ENCODE measurements around the gene CAMK2D.

CAMK2D gene

DNA sequence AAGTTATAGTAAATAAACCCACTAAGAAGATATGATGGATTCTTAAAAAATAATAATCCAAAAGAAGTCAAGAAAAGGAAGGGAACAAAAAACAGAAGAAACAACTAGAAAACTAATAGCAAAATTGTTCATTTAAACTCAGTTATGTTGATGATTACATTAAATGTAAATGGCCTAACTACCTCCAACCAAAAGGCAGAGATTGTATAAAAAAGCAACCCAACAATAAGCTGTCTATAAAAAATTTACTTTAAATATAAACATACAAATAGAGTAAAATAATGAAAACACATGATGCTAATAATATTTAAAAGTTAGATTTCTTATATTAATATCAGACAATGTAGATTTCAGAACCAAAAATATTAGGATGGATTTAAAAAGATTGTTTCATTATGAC, 340.6 kb downstream of the CAMK2D start:
- no peak for DNase-seq

- no peak for DNase-seq
Observed at GRCh38 chr4:113419631-113420030, 341.9 kb downstream of the CAMK2D start.

DNA sequence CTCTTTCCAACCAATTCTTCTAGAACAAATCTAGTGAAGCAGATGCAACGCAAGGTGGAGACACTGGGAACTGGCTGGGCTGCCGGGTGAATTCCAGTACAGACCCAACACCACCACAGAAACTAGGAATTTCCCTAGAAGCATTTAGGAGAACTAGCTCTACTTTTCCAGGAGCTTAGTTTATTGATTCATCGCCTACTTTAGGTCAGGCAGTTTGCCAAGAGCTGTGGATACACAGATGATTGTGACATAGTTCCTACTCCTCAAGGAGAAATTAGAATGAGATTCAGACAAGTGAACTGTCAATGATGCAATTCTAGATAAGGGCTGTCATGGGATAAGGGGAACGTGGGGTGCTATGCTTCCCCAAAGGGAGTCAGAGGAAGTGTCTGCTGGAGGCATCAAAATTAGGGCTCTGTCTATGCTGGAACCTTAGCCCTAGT, 350.0 kb downstream of the CAMK2D start:
- peak; percentile 45 for DNase-seq

DNA sequence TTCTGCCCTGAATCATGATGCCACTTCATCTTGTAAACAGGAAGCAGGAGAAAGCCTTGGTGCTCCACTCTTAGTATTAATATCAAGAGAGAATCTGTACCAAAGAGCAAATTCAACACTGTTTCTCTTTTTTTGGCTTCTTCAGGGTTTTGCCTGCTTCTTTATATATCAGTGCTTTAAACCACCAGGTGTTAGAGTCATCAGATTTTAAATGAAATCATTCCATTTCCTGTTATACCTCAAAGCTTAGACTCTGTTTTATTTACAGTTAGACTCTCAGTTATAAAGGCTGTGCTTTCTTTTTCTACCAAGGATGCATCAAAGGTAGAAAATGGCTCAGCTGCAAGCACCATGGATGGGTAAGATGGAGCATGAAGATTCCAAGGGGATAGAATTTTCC, 350.9 kb downstream of the CAMK2D start:
- DNase-seq, result no peak

GRCh38 chr4:113409181-113409580, 352.4 kb downstream of the CAMK2D start:
- DNase-seq, result no peak

GRCh38 chr4:113407409-113407808, 354.1 kb downstream of the CAMK2D start:
- peak; percentile 76 for DNase-seq

GRCh38 chr4:113406723-113407016, 354.9 kb downstream of the CAMK2D start:
- DNase-seq, result peak; percentile 90

DNA sequence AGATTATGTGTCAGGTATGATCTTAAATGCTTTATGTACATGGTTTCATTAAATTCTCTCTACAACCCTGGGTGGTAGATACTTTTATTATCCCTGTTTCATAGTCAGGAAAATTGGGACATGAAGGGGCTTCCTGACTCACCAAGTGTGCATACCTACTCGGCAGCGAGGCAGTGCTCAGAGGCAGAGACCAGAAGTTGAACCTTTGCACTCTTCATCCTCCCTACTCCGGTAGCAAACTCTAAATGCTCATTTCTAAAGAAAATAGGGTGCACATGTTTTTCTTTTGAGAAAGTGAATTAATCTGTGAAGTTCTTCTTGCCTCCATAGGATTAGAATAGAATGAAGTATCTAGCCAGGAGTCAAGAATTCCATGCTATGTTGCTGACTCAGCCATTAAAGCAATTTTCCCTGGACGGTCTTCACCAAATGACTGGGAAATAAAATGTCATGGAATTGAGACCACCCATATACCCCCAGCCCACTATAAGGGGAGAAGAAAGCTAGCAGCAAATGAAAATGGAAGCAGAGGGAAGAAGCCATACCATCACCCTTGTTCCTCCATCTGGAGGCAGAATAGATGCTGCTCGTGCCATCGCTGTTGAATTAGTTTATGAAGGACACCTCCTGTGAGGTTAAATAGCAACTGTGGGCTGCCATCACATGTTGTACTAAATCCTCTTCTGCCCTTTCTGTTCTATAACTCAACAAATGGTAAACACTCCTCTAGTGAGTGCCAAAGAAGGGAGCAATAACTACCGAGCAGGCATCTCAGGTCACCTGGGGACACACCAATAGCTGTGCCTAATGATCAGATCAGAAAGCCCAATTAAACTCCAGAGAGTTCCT, 355.4 kb downstream of the CAMK2D start:
- DNase-seq, result no peak

- peak; percentile 7 for DNase-seq
Observed at GRCh38 chr4:113404841-113405240, 356.7 kb downstream of the CAMK2D start.

DNA sequence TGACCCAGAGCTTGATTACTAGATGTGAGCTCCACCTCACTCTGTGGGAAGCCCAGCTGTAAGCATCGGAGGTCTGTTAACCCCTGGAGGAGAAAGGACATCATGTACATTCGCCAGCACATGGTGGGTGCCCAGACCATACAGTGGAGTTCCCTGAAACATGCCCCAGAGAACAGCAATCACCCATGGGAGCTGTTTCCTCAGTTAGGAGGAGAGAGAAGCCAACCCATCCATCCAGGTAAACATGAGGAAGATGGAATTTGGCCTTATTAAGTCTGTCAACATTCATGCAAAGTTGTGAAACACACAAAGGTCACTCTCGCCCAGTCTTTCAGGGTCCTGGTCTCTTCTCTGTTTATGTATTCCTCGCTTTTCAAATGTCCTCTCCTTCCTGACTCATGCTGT, 357.4 kb downstream of the CAMK2D start:
- DNase-seq, result no peak

All from NCI-H69 (cell line).